H1 (cell line): ENCODE measurements around the gene PLEKHH2. TPM values are rescaled to one million over a fixed set of nuclear protein-coding genes. Genes with fewer than 3 reads are reported as not detected.

Source experiments
- CEBPB ChIP-seq: IDR thresholded peaks from 2 replicates; pipeline ENCODE4 v1.6.1; 2012; ENCODE audit warnings: low read depth, low read length
- CHD2 ChIP-seq: IDR thresholded peaks from 2 replicates; pipeline ENCODE4 v1.6.1; 2012; ENCODE audit warnings: low read length, improper control_type of control experiment
- CHD7 ChIP-seq: fragments of 300-600 bp; sonication (generic); IDR thresholded peaks from 2 replicates; pipeline ENCODE4 v1.7.1; 2012; ENCODE audit warnings: low read length, moderate library complexity, mild to moderate bottlenecking, inconsistent platforms; ENCODE audit not compliant: insufficient replicate concordance
- EGR1 ChIP-seq: IDR thresholded peaks from 2 replicates; pipeline ENCODE4 v1.6.1; 2011; ENCODE audit warnings: low read depth, low read length, borderline replicate concordance
- EP300 ChIP-seq, 2 experiments: IDR thresholded peaks; 1 replicate in 1 of 2; 2 replicates in 1 of 2; pipeline ENCODE4 v1.6.1; 2011 to 2012; ENCODE audit warnings: low read depth in 2 of 2, low read length in 2 of 2, mild to moderate bottlenecking in 2 of 2, borderline replicate concordance in 1 of 2, inconsistent platforms in 1 of 2, moderate library complexity in 1 of 2
- FOSL1 ChIP-seq: IDR thresholded peaks from 2 replicates; pipeline ENCODE4 v1.6.1; 2011; ENCODE audit warnings: mild to moderate bottlenecking, low read depth, low read length, moderate library complexity; ENCODE audit not compliant: insufficient read depth
- HDAC2 ChIP-seq, 2 experiments: fragments of 300-600 bp in 1 of 2; sonication (generic) in 1 of 2; IDR thresholded peaks; 2 replicates each; pipeline ENCODE4 v1.6.1; 2011 to 2012; ENCODE audit warnings: low read depth in 2 of 2, low read length in 2 of 2, mild to moderate bottlenecking in 2 of 2, moderate library complexity in 2 of 2, borderline replicate concordance in 1 of 2, inconsistent platforms in 1 of 2
- POLR2AphosphoS5 ChIP-seq: IDR thresholded peaks from 2 replicates; pipeline ENCODE4 v1.6.1; 2011; ENCODE audit warnings: low read depth, low read length
- RXRA ChIP-seq: IDR thresholded peaks from 2 replicates; pipeline ENCODE4 v1.6.1; 2011; ENCODE audit warnings: low read depth, mild to moderate bottlenecking, low read length, moderate library complexity; ENCODE audit not compliant: insufficient read depth
- USF2 ChIP-seq: IDR thresholded peaks from 2 replicates; pipeline ENCODE4 v1.6.1; 2011; ENCODE audit warnings: low read length, improper control_type of control experiment
- YY1 ChIP-seq: IDR thresholded peaks from 2 replicates; pipeline ENCODE4 v1.6.1; 2011; ENCODE audit warnings: low read depth, mild to moderate bottlenecking, low read length
- polyA plus RNA-seq, 7 experiments: library from polyadenylated mRNA; depleted of rRNA in 3 of 7; stranded (reverse) in 5 of 7; unstranded in 2 of 7; fragments of >200 nt in 5 of 7; fragments of 200-250 nt in 2 of 7; gene quantifications; 1 replicate in 5 of 7; 2 replicates in 1 of 7; 4 replicates in 1 of 7; pipeline versions ENCODE4 v1.2.1 to v1.2.3, GENCODE V29; 2011 to 2013; ENCODE audit warnings: missing spikeins in 2 of 7, mixed read lengths in 2 of 7
- total RNA-seq: library from RNA; stranded (reverse); fragmentation: NEBNext Ultra II Directional; extraction: Animal tissue kit (Norgen Biotek cat#: 25700); gene quantifications from 2 replicates; pipeline ENCODE4 v1.2.1, GENCODE V29; 2021

Gene PLEKHH2
- total and polyA plus RNA-seq, 2 of the 8 experiments (the other 6 are each of a cell fraction or from before 2014, with no cell fraction given), result 2.2 to 5.0 TPM

- TF ChIP-seq CHD7 (no peak), EP300 (IDR thresholded peaks at IDR 0.05; ENCODE audit: borderline replicate concordance in 1 of 2, low read depth in 2 of 2, low read length in 2 of 2) (no peak), RXRA (no peak), POLR2AphosphoS5 (no peak), FOSL1 (no peak), HDAC2 (IDR thresholded peaks at IDR 0.05; ENCODE audit: borderline replicate concordance in 1 of 2, low read depth in 2 of 2, low read length in 2 of 2) (no peak), USF2 (no peak), YY1 (no peak), CHD2 (no peak), EGR1 (no peak), CEBPB (no peak)
Observed at GRCh38 chr2:43604674-43605073, 32.4 kb upstream of the PLEKHH2 start (continued).
